Kidney (tissue), 14 donors: Measurements from ENCODE around the gene TDP1. TPM values are rescaled to one million over a fixed set of nuclear protein-coding genes. Genes with fewer than 3 reads are reported as not detected.

Source experiments
- DNase-seq, 5 donors: peaks; one replicate each; pipeline ENCODE4 v3.0.0-alpha.2; 2013 to 2020
- FAIRE-seq: peaks from 2 replicates; lab custom pipeline; 2012; peaks lifted over from hg19 to GRCh38; lab: Jason Lieb, UNC
- H3K27ac ChIP-seq, 2 donors: one replicate each; pipeline ENCODE4 v1.7.0; 2013; ENCODE audit warnings: low read depth in 2 of 2, low read length in 2 of 2, inconsistent platforms in 1 of 2
- H3K27me3 ChIP-seq: one replicate; pipeline ENCODE4 v1.7.1; 2013; ENCODE audit warnings: low read length, inconsistent platforms; ENCODE audit not compliant: control insufficient read depth, insufficient read depth
- H3K36me3 ChIP-seq, 3 donors: one replicate each; pipeline versions ENCODE4 v1.7.0 to v1.7.1; 2013; ENCODE audit warnings: low read length in 3 of 3, control low read depth in 1 of 3, inconsistent platforms in 1 of 3; ENCODE audit not compliant: insufficient read depth in 3 of 3, control insufficient read depth in 2 of 3
- H3K4me1 ChIP-seq, 3 donors: one replicate each; pipeline versions ENCODE4 v1.7.0 to v1.7.1; 2013; ENCODE audit warnings: low read length in 3 of 3, inconsistent platforms in 1 of 3, low read depth in 1 of 3; ENCODE audit not compliant: control insufficient read depth in 2 of 3, insufficient read depth in 2 of 3
- H3K4me3 ChIP-seq, 3 donors: one replicate each; pipeline versions ENCODE4 v1.7.0 to v1.8.1; 2013; ENCODE audit warnings: low read length in 3 of 3, control low read depth in 1 of 3, inconsistent platforms in 1 of 3
- H3K9ac ChIP-seq, 3 donors: one replicate each; pipeline versions ENCODE4 v1.7.0 to v1.7.1; 2013; ENCODE audit warnings: low read length in 3 of 3, control low read depth in 1 of 3, inconsistent platforms in 1 of 3
- H3K9me3 ChIP-seq, 3 donors: one replicate each; pipeline versions ENCODE4 v1.7.0 to v1.7.1; 2013; ENCODE audit warnings: low read length in 3 of 3, control low read depth in 1 of 3, inconsistent platforms in 1 of 3; ENCODE audit not compliant: control insufficient read depth in 2 of 3, insufficient read depth in 1 of 3
- intact Hi-C: fragments of 100-400 bp; cut with DNase I; formaldehyde crosslinking; loops from one replicate; pipeline ENCODE4 v1.11.1; 2022
- polyA plus RNA-seq: library from polyadenylated mRNA; stranded (reverse); fragments of 350-450 nt; fragmentation: Illumina TruSeq; extraction: RNeasy Lipid Tissue Mini Kit (QIAGEN cat#74804); gene quantifications from one replicate; pipeline ENCODE4 v1.2.3, GENCODE V29; 2014; ENCODE audit warnings: low read depth, low replicate concordance; ENCODE audit not compliant: insufficient read depth
- total RNA-seq: library from RNA; stranded (reverse); fragmentation: NEBNext Ultra II Directional; extraction: Animal tissue kit (Norgen Biotek cat#: 25700); gene quantifications from one replicate; pipeline ENCODE4 v1.2.1, GENCODE V29; 2021
- TF ChIP-seq, protein P1 (sequence below): IDR thresholded peaks from 3 replicates; pipeline ENCODE4 v1.5.1; 2012; ENCODE audit warnings: mild to moderate bottlenecking, moderate library complexity, borderline replicate concordance; ENCODE audit not compliant: insufficient read depth; ENCODE audit errors: extremely low read depth
- donor health status: control.
- donor health status: control.
- donor health status: control.
- donor health status: control.
- donor health status: control.
- donor health status: DM: yes; HTN: yes; CAD: no.
- donor health status: Normal renal cell carcinoma (clear cell type).

TDP1 gene
- total and polyA plus RNA-seq, 2 donors from 2014 or later: 4.8 to 15.7 TPM

GRCh38 chr14:90045616-90046015 is 89.9 kb downstream of the TDP1 start:
- DNase-seq (peak in 1 of 5 donors; percentile 31), FAIRE-seq (no peak)
- H3K27me3 ChIP-seq: no peaks in the 10 kb centered on the region
- H3K4me1 ChIP-seq: peaks cover 0 to 2% (median 0%) of the 10 kb centered on the region in 3 donors
- H3K9me3 ChIP-seq: no peaks in the 10 kb centered on the region
- H3K36me3 ChIP-seq: peaks cover 0 to 3% (median 0%) of the 10 kb centered on the region in 3 donors
- intact Hi-C loops: no loop called here
- no peak overlapping the region for H3K27ac ChIP-seq
- no peak overlapping the region for H3K9ac ChIP-seq
- H3K4me3 ChIP-seq: no peak overlapping the region
- TF ChIP-seq, protein P1, sequence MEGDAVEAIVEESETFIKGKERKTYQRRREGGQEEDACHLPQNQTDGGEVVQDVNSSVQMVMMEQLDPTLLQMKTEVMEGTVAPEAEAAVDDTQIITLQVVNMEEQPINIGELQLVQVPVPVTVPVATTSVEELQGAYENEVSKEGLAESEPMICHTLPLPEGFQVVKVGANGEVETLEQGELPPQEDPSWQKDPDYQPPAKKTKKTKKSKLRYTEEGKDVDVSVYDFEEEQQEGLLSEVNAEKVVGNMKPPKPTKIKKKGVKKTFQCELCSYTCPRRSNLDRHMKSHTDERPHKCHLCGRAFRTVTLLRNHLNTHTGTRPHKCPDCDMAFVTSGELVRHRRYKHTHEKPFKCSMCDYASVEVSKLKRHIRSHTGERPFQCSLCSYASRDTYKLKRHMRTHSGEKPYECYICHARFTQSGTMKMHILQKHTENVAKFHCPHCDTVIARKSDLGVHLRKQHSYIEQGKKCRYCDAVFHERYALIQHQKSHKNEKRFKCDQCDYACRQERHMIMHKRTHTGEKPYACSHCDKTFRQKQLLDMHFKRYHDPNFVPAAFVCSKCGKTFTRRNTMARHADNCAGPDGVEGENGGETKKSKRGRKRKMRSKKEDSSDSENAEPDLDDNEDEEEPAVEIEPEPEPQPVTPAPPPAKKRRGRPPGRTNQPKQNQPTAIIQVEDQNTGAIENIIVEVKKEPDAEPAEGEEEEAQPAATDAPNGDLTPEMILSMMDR: no peak

GRCh38 chr14:90049390-90049789 is 93.7 kb downstream of the TDP1 start:
- H3K9ac ChIP-seq: no peak overlapping the region
- peaks cover 0 to 2% (median 0%) of the 10 kb centered on the region in 3 donors for H3K4me1 ChIP-seq
- no peaks in the 10 kb centered on the region for H3K9me3 ChIP-seq
- no peaks in the 10 kb centered on the region for H3K27me3 ChIP-seq
- peaks cover 0 to 3% (median 0%) of the 10 kb centered on the region in 3 donors for H3K36me3 ChIP-seq
- DNase-seq: no peak
- intact Hi-C loops: no loop called here
- no peak overlapping the region for H3K27ac ChIP-seq
- FAIRE-seq: no peak
- H3K4me3 ChIP-seq: no peak overlapping the region
- TF ChIP-seq, protein P1: no peak

GRCh38 chr14:90050271-90050670 is 94.5 kb downstream of the TDP1 start:
- FAIRE-seq: no peak
- Histone ChIP-seq H3K36me3 (no peaks in the 10 kb centered on the region), H3K4me3 (no peak overlapping the region), H3K9me3 (no peaks in the 10 kb centered on the region), H3K27ac (no peak overlapping the region), H3K9ac (no peak overlapping the region), H3K4me1 (peaks cover 0 to 2% (median 0%) of the 10 kb centered on the region in 3 donors), H3K27me3 (no peaks in the 10 kb centered on the region)
- TF ChIP-seq, protein P1: no peak
- intact Hi-C loops: no loop called here
- no peak for DNase-seq

DNA sequence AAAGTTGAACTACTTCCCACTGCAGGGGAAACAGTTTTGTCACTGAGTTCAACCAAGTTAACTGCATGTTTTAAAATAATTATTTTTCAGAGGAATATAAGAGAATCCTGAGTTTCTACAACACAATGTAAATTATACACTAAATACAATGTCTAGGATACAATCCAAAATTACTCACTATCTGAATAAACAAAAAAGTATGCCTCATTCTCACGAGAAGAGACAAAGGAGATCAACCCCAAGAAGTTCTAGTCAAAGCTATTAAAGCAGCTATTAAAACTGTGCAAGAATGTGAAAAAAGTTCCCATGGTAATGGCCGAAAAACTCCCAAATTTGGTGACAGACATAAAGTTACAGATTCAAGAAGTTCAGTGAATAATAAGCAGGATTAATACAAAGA is 97.3 kb downstream of the TDP1 start:
- H3K4me3 ChIP-seq: no peak overlapping the region
- no peaks in the 10 kb centered on the region for H3K36me3 ChIP-seq
- no peaks in the 10 kb centered on the region for H3K27me3 ChIP-seq
- FAIRE-seq: no peak
- H3K9ac ChIP-seq: no peak overlapping the region
- H3K27ac ChIP-seq: no peak overlapping the region
- no peaks in the 10 kb centered on the region for H3K9me3 ChIP-seq
- TF ChIP-seq, protein P1: no peak
- H3K4me1 ChIP-seq: no peaks in the 10 kb centered on the region
- intact Hi-C loops: no loop called here
- no peak for DNase-seq
